Left ventricle myocardium inferior (tissue), 1 donor: ENCODE results near the gene AGPAT3. TPM values are rescaled to one million over a fixed set of nuclear protein-coding genes. Genes with fewer than 3 reads are reported as not detected.

Experiments
- DNase-seq: peaks from one replicate; pipeline ENCODE4 v3.0.0-alpha.2; 2020
- H3K27ac ChIP-seq: fragments of 200-600 bp; replicated peaks from 2 replicates; pipeline ENCODE4 v1.8.0; 2021
- H3K27me3 ChIP-seq: fragments of 200-600 bp; 2 replicates; pipeline ENCODE4 v1.8.0; 2021; ENCODE audit warnings: low read depth
- H3K36me3 ChIP-seq: fragments of 200-600 bp; 2 replicates; pipeline ENCODE4 v1.8.0; 2021
- H3K4me1 ChIP-seq: fragments of 200-600 bp; 2 replicates; pipeline ENCODE4 v1.8.0; 2021
- H3K4me3 ChIP-seq: fragments of 200-600 bp; 2 replicates; pipeline ENCODE4 v1.8.0; 2021; ENCODE audit warnings: mild to moderate bottlenecking, moderate library complexity
- H3K9me3 ChIP-seq: fragments of 200-600 bp; replicated peaks from 2 replicates; pipeline ENCODE4 v1.8.0; 2021
- CTCF ChIP-seq: fragments of 200-600 bp; IDR thresholded peaks from 2 replicates; pipeline ENCODE4 v1.8.0; 2021; ENCODE audit warnings: antibody characterized with exemption, mild to moderate bottlenecking, borderline replicate concordance
- intact Hi-C: fragments of 100-400 bp; cut with micrococcal nuclease; formaldehyde crosslinking; loops from one replicate; pipeline ENCODE4 v1.11.0; 2022
- total RNA-seq: library from RNA; stranded (reverse); fragmentation: NEBNext Ultra II Directional; extraction: Animal tissue kit (Norgen Biotek cat#: 25700); gene quantifications from one replicate; pipeline ENCODE4 v1.2.1, GENCODE V29; 2021
- donor health status: DM: no; HTN: yes; CAD: no; lungs with severe emphysema.

Gene AGPAT3
- total RNA-seq, 1 donor from 2014 or later = 79.6 TPM

GRCh38 chr21:43884012-43884860 lies 19.2 kb downstream of the AGPAT3 start:
- Histone ChIP-seq H3K4me3 (no peak overlapping the region), H3K27ac (peak overlapping the region; percentile 59), H3K36me3 (no peaks in the 10 kb centered on the region), H3K27me3 (no peaks in the 10 kb centered on the region), H3K9me3 (no peaks in the 10 kb centered on the region), H3K4me1 (peaks cover 68% of the 10 kb centered on the region)
- no peak for DNase-seq
- intact Hi-C loops = no loop called here
- no peak for TF ChIP-seq CTCF

GRCh38 chr21:43884861-43885417 lies 19.9 kb downstream of the AGPAT3 start:
- H3K4me1 ChIP-seq = peaks cover 61% of the 10 kb centered on the region
- H3K27ac ChIP-seq = peak overlapping the region; percentile 59
- H3K4me3 ChIP-seq = no peak overlapping the region
- intact Hi-C loops = no loop called here
- no peaks in the 10 kb centered on the region for H3K9me3 ChIP-seq
- no peak for DNase-seq
- no peak for TF ChIP-seq CTCF
- H3K36me3 ChIP-seq = no peaks in the 10 kb centered on the region
- H3K27me3 ChIP-seq = no peaks in the 10 kb centered on the region

GRCh38 chr21:43885721-43886120 lies 20.7 kb downstream of the AGPAT3 start:
- H3K36me3 ChIP-seq = no peaks in the 10 kb centered on the region
- peak overlapping the region; percentile 59 for H3K27ac ChIP-seq
- H3K9me3 ChIP-seq = no peaks in the 10 kb centered on the region
- no peak overlapping the region for H3K4me3 ChIP-seq
- TF ChIP-seq CTCF = no peak
- H3K27me3 ChIP-seq = no peaks in the 10 kb centered on the region
- peaks cover 53% of the 10 kb centered on the region for H3K4me1 ChIP-seq
- intact Hi-C loops = no loop called here
- no peak for DNase-seq

GRCh38 chr21:43886565-43886964 lies 21.5 kb downstream of the AGPAT3 start:
- no peaks in the 10 kb centered on the region for H3K27me3 ChIP-seq
- H3K9me3 ChIP-seq = no peaks in the 10 kb centered on the region
- no peak overlapping the region for H3K27ac ChIP-seq
- no peaks in the 10 kb centered on the region for H3K36me3 ChIP-seq
- peaks cover 46% of the 10 kb centered on the region for H3K4me1 ChIP-seq
- no peak for DNase-seq
- TF ChIP-seq CTCF = no peak
- intact Hi-C loops = no loop called here
- no peak overlapping the region for H3K4me3 ChIP-seq

- TF ChIP-seq CTCF = no peak
- DNase-seq = no peak
- no peaks in the 10 kb centered on the region for H3K36me3 ChIP-seq
- intact Hi-C loops = no loop called here
- H3K9me3 ChIP-seq = no peaks in the 10 kb centered on the region
- H3K27me3 ChIP-seq = no peaks in the 10 kb centered on the region
- H3K4me1 ChIP-seq = peaks cover 36% of the 10 kb centered on the region
- no peak overlapping the region for H3K4me3 ChIP-seq
- H3K27ac ChIP-seq = no peak overlapping the region
These were observed 24.0 kb downstream of the AGPAT3 start for GRCh38 chr21:43889069-43889468.
